ENCODE results near the gene MPLKIP.
"Not testable (repeated sequence)": the region's sequence is repeated elsewhere in the genome, so short reads cannot be mapped to it uniquely, and the experiment has no call there.

DNA sequence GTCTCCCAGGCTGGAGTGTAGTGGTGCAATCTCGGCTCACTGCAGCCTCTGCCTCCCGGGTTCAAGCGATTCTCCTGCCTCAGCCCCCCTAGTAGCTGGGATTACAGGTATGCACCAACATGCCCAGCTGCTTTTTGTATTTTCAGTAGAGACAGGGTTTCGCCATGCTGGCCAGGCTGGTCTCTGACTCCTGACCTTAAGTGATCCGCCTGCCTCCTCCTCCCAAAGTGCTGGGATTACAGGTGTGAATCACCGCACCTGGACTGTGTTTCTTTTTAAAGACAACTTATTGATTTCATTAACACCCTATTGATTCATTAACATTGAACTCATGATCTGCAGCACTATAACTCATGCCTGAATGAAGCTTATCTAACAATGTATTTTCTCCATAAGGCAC is 40.8 kb upstream of the MPLKIP start:
- TF ChIP-seq, protein P1, sequence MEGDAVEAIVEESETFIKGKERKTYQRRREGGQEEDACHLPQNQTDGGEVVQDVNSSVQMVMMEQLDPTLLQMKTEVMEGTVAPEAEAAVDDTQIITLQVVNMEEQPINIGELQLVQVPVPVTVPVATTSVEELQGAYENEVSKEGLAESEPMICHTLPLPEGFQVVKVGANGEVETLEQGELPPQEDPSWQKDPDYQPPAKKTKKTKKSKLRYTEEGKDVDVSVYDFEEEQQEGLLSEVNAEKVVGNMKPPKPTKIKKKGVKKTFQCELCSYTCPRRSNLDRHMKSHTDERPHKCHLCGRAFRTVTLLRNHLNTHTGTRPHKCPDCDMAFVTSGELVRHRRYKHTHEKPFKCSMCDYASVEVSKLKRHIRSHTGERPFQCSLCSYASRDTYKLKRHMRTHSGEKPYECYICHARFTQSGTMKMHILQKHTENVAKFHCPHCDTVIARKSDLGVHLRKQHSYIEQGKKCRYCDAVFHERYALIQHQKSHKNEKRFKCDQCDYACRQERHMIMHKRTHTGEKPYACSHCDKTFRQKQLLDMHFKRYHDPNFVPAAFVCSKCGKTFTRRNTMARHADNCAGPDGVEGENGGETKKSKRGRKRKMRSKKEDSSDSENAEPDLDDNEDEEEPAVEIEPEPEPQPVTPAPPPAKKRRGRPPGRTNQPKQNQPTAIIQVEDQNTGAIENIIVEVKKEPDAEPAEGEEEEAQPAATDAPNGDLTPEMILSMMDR (IDR thresholded peaks at IDR 0.05) = not testable (repeated sequence)
- TF ChIP-seq ZFX (IDR thresholded peaks at IDR 0.05; ENCODE audit: borderline replicate concordance) = not testable (repeated sequence)

Data from 22Rv1 (cell line).